Measurements from ENCODE around the gene HDAC4. TPM values are rescaled to one million over a fixed set of nuclear protein-coding genes. Genes with fewer than 3 reads are reported as not detected.

The HDAC4 gene
- polyA plus RNA-seq, 1 donor (not counting 4 experiments of a cell fraction or from before 2014, with no cell fraction given): 2.9 TPM

GRCh38 chr2:239050252-239050649 is 350.6 kb downstream of the HDAC4 start:
- no peaks in the 10 kb centered on the region for H3K9me1 ChIP-seq (ENCODE audit: control insufficient read depth, extremely low read depth, insufficient read depth, low read length)
- no peak overlapping the region for H3K9ac ChIP-seq (ENCODE audit: control insufficient read depth, extremely low read depth, insufficient read depth, low read length)
- H3K4me1 ChIP-seq (ENCODE audit: control insufficient read depth, extremely low read depth, insufficient read depth, low read length): no peaks in the 10 kb centered on the region
- DNase-seq (ENCODE audit: low read depth, low spot score) (no peak), FAIRE-seq (no peak)
- no peak overlapping the region for H2AFZ ChIP-seq (ENCODE audit: control insufficient read depth, low read length)
- H4K20me1 ChIP-seq (ENCODE audit: control insufficient read depth, extremely low read depth, insufficient read depth, low read length): no peaks in the 10 kb centered on the region
- dilution Hi-C loops (cut with MboI; ENCODE audit: extremely low pct_ligation_motif_present, low sequenced_read_pairs): no loop called here
- H3K36me3 ChIP-seq (ENCODE audit: control insufficient read depth in 2 of 2, extremely low read depth in 1 of 2, insufficient read depth in 2 of 2, low read length in 2 of 2): no peaks in the 10 kb centered on the region
- H3K79me2 ChIP-seq (ENCODE audit: control insufficient read depth, insufficient read depth, low read length): no peaks in the 10 kb centered on the region
- H3K4me2 ChIP-seq (ENCODE audit: control insufficient read depth, extremely low read depth, insufficient read depth, low read depth, low read length): no peak overlapping the region
- H3K27me3 ChIP-seq (ENCODE audit: control insufficient read depth, extremely low read depth, insufficient read depth, low read length): no peaks in the 10 kb centered on the region
- H3K9me3 ChIP-seq (ENCODE audit: control insufficient read depth, low read depth, low read length): no peaks in the 10 kb centered on the region
- H3K4me3 ChIP-seq (ENCODE audit: control insufficient read depth in 2 of 3, extremely low read depth in 1 of 3, insufficient read depth in 2 of 3, low read depth in 1 of 3, low read length in 3 of 3): no peak overlapping the region
- H3K27ac ChIP-seq (ENCODE audit: control insufficient read depth, insufficient read depth, low read length): no peak overlapping the region
- no peak for TF ChIP-seq EZH2 (IDR thresholded peaks at IDR 0.05; ENCODE audit: low read length)
- TF ChIP-seq CTCF (optimal IDR thresholded peaks at IDR 0.05 in 1 of 3, IDR thresholded peaks at IDR 0.05 in 1 of 3, conservative IDR thresholded peaks at IDR 0.05 in 1 of 3; ENCODE audit: extremely low read depth in 1 of 3, insufficient read depth in 2 of 3, low read length in 3 of 3): no peak

GRCh38 chr2:239049421-239050251 is 351.2 kb downstream of the HDAC4 start:
- dilution Hi-C loops (cut with MboI; ENCODE audit: extremely low pct_ligation_motif_present, low sequenced_read_pairs): no loop called here
- Histone ChIP-seq H3K9me1 (ENCODE audit: control insufficient read depth, extremely low read depth, insufficient read depth, low read length) (no peaks in the 10 kb centered on the region), H3K27ac (ENCODE audit: control insufficient read depth, insufficient read depth, low read length) (no peak overlapping the region), H3K27me3 (ENCODE audit: control insufficient read depth, extremely low read depth, insufficient read depth, low read length) (no peaks in the 10 kb centered on the region), H3K36me3 (ENCODE audit: control insufficient read depth in 2 of 2, extremely low read depth in 1 of 2, insufficient read depth in 2 of 2, low read length in 2 of 2) (no peaks in the 10 kb centered on the region), H3K79me2 (ENCODE audit: control insufficient read depth, insufficient read depth, low read length) (no peaks in the 10 kb centered on the region), H3K4me2 (ENCODE audit: control insufficient read depth, extremely low read depth, insufficient read depth, low read depth, low read length) (no peak overlapping the region), H4K20me1 (ENCODE audit: control insufficient read depth, extremely low read depth, insufficient read depth, low read length) (no peaks in the 10 kb centered on the region), H3K9ac (ENCODE audit: control insufficient read depth, extremely low read depth, insufficient read depth, low read length) (no peak overlapping the region), H3K4me3 (ENCODE audit: control insufficient read depth in 2 of 3, extremely low read depth in 1 of 3, insufficient read depth in 2 of 3, low read depth in 1 of 3, low read length in 3 of 3) (no peak overlapping the region), H3K4me1 (ENCODE audit: control insufficient read depth, extremely low read depth, insufficient read depth, low read length) (no peaks in the 10 kb centered on the region), H2AFZ (ENCODE audit: control insufficient read depth, low read length) (no peak overlapping the region), H3K9me3 (ENCODE audit: control insufficient read depth, low read depth, low read length) (no peaks in the 10 kb centered on the region)
- TF ChIP-seq EZH2 (IDR thresholded peaks at IDR 0.05; ENCODE audit: low read length): no peak
- TF ChIP-seq CTCF (optimal IDR thresholded peaks at IDR 0.05 in 1 of 3, IDR thresholded peaks at IDR 0.05 in 1 of 3, conservative IDR thresholded peaks at IDR 0.05 in 1 of 3; ENCODE audit: extremely low read depth in 1 of 3, insufficient read depth in 2 of 3, low read length in 3 of 3): no peak
- FAIRE-seq (no peak), DNase-seq (ENCODE audit: low read depth, low spot score) (no peak)
